Activated CD8-positive, alpha-beta T cell treated with anti-CD3 and anti-CD28 coated beads for 36 hours (primary cell): ENCODE results near the gene LPCAT3. TPM values are rescaled to one million over a fixed set of nuclear protein-coding genes. Genes with fewer than 3 reads are reported as not detected.

Experiments used
- ATAC-seq: fragments of 200-7000 bp; cut with Tn5 transposase; one replicate; pipeline ENCODE4 v1.10.0; 2021; ENCODE audit warnings: mild to moderate bottlenecking, moderate library complexity
- CTCF ChIA-PET: fragments of 350-600 bp; sonication (Branson Sonifier 250); formaldehyde crosslinking; loops from one replicate; lab custom pipeline; 2021; ENCODE audit warnings: antibody characterized with exemption; lab: Charles Lee
- POLR2A ChIA-PET: fragments of 350-600 bp; sonication (Branson Sonifier 250); formaldehyde crosslinking; loops from one replicate; lab custom pipeline; 2021; ENCODE audit warnings: antibody characterized with exemption; lab: Charles Lee
- DNase-seq: peaks from one replicate; pipeline ENCODE4 v3.0.0-alpha.2; 2020
- H3K27ac Mint-ChIP-seq: one replicate; pipeline ENCODE4 v1.8.0; 2021; ENCODE audit warnings: mild to moderate bottlenecking, mixed read lengths
- H3K27me3 Mint-ChIP-seq: one replicate; pipeline ENCODE4 v1.8.0; 2021; ENCODE audit warnings: mixed read lengths
- H3K36me3 Mint-ChIP-seq: one replicate; pipeline ENCODE4 v1.8.0; 2021; ENCODE audit warnings: low read depth, mixed read lengths
- H3K4me1 Mint-ChIP-seq: one replicate; pipeline ENCODE4 v1.8.0; 2021; ENCODE audit warnings: low read depth, mixed read lengths
- H3K4me3 Mint-ChIP-seq: one replicate; pipeline ENCODE4 v1.8.0; 2021; ENCODE audit warnings: mild to moderate bottlenecking, moderate library complexity, mixed read lengths
- H3K9me3 Mint-ChIP-seq: one replicate; pipeline ENCODE4 v1.8.0; 2021; ENCODE audit warnings: mixed read lengths
- intact Hi-C: fragments of 100-400 bp; cut with micrococcal nuclease; formaldehyde crosslinking; loops from one replicate; pipeline ENCODE4 v1.10.0; 2022
- total RNA-seq, 2 experiments: library from RNA; stranded (reverse); gene quantifications; one replicate each; pipeline ENCODE4 v1.2.3, GENCODE V29; 2021
- TF ChIP-seq, protein P1 (sequence below): fragments of 200-600 bp; IDR thresholded peaks from one replicate; pipeline ENCODE4 v1.8.0; 2022; ENCODE audit warnings: antibody characterized with exemption, mild to moderate bottlenecking

The LPCAT3 gene
- total RNA-seq, 2 experiments from 2014 or later: 17.3 to 18.1 TPM

DNA sequence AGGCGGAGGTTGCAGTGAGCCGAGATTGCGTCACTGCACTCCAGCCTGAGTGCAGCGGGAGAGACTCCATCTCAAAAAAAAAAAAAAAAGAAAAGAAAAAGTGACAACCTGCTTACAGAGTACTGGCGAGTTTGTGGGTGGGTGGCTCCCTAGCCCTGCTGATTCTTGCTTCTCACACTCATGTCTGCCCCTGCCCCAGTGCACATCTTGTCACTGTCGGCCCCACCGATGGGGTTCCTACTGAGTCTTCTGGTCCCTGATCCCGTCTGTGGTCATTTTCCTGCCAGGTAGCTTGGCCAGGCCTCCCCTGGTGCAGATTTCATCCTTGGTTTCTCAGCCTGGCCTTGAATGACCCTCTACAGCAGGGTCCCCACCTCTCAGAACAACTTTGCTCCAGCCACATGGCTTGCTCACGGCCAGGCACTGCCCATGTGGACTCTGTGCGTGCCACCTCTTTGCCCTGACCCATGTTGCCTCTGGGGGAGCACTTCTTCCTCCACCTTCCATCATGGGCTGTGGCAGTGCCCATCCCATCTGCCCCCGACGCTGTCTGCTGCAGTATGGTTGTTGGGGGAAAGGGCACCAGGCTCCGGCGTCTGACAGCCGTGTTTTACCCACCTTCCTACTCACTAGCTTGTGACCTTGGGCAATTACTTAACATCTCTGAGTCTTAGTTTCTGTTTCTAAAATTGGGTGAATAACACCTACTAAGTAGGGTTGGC is 69.2 kb downstream of the LPCAT3 start:
- TF ChIP-seq, protein P1, sequence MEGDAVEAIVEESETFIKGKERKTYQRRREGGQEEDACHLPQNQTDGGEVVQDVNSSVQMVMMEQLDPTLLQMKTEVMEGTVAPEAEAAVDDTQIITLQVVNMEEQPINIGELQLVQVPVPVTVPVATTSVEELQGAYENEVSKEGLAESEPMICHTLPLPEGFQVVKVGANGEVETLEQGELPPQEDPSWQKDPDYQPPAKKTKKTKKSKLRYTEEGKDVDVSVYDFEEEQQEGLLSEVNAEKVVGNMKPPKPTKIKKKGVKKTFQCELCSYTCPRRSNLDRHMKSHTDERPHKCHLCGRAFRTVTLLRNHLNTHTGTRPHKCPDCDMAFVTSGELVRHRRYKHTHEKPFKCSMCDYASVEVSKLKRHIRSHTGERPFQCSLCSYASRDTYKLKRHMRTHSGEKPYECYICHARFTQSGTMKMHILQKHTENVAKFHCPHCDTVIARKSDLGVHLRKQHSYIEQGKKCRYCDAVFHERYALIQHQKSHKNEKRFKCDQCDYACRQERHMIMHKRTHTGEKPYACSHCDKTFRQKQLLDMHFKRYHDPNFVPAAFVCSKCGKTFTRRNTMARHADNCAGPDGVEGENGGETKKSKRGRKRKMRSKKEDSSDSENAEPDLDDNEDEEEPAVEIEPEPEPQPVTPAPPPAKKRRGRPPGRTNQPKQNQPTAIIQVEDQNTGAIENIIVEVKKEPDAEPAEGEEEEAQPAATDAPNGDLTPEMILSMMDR: peak; percentile 2
- Mint-ChIP-seq H3K27ac (peak overlapping the region; percentile 93), H3K27me3 (no peaks in the 10 kb centered on the region), H3K4me1 (peaks cover 50% of the 10 kb centered on the region), H3K36me3 (peaks cover 51% of the 10 kb centered on the region), H3K9me3 (no peaks in the 10 kb centered on the region), H3K4me3 (peak overlapping the region; percentile 70)
- peak; percentile 61 for DNase-seq
- ChIA-PET POLR2A (interaction anchor here (0.8 to 36.0 kb wide), 4 partner anchors 6 to 29 kb away, joined by 3 to 1266 read pairs (median 654); partner anchors contain the start of genes ATN1, C12orf57, EMG1 and PHB2), CTCF (interaction anchor here (1.3 to 22.8 kb wide), 7 partner anchors 11 to 159 kb away, joined by 3 to 460 read pairs (median 8); partner anchors contain the start of gene SPSB2)
- ATAC-seq: no peak
- intact Hi-C loops: loop anchor here (10.0 kb wide), 1 partner anchor 156 kb away; the partner anchor contains the start of gene C1RL

DNA sequence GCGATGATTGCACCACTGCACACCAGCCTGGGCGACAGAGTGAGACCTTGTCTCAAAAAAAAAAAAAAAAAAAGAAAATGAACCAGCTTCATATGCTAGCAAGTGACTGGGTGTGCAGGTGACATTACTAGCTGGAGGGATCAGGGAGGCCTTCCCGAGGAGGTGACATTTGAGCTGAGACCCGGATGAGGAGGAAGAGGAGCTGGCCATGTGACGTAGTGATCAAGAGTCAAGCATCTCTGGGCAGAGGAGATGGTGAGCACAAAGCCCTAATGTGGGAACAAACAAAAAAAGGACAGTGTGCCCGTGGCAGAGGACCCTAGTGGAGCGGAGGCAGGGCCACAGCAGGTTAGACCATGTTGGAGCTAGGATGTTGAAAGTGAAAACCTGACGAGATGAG is 70.7 kb downstream of the LPCAT3 start:
- peaks cover 59% of the 10 kb centered on the region for H3K4me1 Mint-ChIP-seq
- DNase-seq: no peak

DNA sequence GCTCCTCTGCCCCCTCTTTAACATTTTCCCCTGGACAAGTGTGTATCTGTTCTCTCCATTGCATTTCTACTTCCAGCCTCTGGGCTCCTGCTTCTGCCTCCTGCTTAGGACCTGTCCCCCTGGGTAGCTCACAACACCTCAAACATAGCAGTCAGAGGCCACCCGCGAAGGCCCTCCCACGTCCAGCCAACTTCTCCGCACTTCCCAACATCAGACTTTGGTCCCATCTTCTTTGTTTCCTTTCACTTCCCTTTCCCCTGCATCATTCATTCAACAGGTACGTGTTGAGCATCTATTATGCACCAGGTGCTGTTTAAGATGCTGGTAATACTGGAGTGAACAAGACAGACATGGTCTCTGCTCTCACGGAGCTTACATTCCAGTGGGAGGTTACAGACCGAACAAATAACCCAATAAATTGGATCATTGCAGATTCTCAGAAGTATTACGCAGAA is 71.3 kb downstream of the LPCAT3 start:
- intact Hi-C loops: loop anchor here (10.0 kb wide), 1 partner anchor 158 kb away; the partner anchor contains the start of gene C1RL
- Mint-ChIP-seq H3K9me3 (no peaks in the 10 kb centered on the region), H3K4me3 (peak overlapping the region; percentile 85), H3K36me3 (peaks cover 33% of the 10 kb centered on the region), H3K4me1 (peaks cover 64% of the 10 kb centered on the region), H3K27ac (peak overlapping the region; percentile 93), H3K27me3 (no peaks in the 10 kb centered on the region)
- ATAC-seq (no peak), DNase-seq (no peak)
- TF ChIP-seq, protein P1: no peak
- POLR2A ChIA-PET: interaction anchor here (0.6 to 36.0 kb wide), 10 partner anchors 8 to 242 kb away, joined by 3 to 1266 read pairs (median 6); partner anchors contain the start of genes ATN1, C12orf57, EMG1 and LPCAT3
- CTCF ChIA-PET: interaction anchor here (0.7 to 22.8 kb wide), 9 partner anchors 9 to 166 kb away, joined by 3 to 460 read pairs (median 10); partner anchors contain the start of genes C1RL and SPSB2

More for the DNA sequence above, 70.7 kb downstream of the LPCAT3 start:
- intact Hi-C loops: loop anchor here (10.0 kb wide), 1 partner anchor 157 kb away; the partner anchor contains the start of gene C1RL
- Mint-ChIP-seq H3K9me3 (no peaks in the 10 kb centered on the region), H3K27ac (peak overlapping the region; percentile 93), H3K4me3 (peak overlapping the region; percentile 85), H3K36me3 (peaks cover 40% of the 10 kb centered on the region), H3K27me3 (no peaks in the 10 kb centered on the region)
- CTCF ChIA-PET: interaction anchor here (0.7 to 22.8 kb wide), 9 partner anchors 10 to 165 kb away, joined by 3 to 460 read pairs (median 10); partner anchors contain the start of genes C1RL and SPSB2
- TF ChIP-seq, protein P1: no peak
- no peak for ATAC-seq
- POLR2A ChIA-PET: interaction anchor here (0.6 to 36.0 kb wide), 7 partner anchors 7 to 241 kb away, joined by 3 to 1266 read pairs (median 43); partner anchors contain the start of genes ATN1, C12orf57, EMG1 and LPCAT3

DNA sequence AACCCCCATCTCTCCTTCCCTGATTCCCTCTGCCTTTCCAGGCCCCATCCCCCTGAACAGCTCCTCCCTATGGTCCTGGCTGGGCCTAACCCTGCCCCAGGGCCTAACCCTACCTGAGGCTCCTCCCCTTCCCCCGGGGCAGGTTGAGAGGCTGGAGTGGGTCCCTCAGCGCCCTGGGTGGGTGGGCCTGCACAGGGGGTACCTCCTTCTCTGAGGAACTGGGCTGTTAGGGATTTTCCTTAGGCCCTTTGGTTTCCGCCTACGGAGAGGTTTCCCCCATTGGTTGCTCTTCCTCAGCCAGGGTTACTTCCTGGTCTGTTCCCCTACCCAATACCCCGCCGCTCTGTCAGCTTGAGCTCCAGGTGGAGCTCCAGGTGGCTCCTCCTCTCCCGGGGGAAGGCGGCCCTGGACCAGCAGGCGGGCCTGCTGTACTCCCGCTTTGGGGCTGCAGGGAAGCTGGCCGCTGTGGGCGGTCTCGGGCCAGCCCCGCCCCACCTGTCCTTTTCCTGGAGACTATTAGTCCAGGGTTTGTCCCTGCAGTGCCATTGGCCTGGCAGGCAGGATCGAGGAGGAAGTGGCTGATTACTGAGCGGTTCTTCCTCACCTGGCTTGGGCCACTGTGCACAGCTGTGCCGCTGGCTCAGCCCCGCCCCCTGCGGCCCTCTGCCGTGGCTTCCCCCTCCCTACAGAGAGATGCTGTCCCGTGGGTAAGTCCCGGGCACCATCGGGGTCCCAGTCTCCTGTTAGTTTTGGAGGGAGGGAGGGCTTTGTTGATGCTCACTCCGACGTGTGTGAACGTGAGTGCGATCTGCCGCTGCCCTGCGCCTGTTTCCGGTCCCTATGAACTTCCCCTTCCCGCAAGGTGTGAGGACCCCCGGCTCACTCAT is 72.0 kb downstream of the LPCAT3 start:
- intact Hi-C loops: loop anchor here (10.0 kb wide), 1 partner anchor 159 kb away; the partner anchor contains the start of gene C1RL
- peak overlapping the region; percentile 93 for H3K27ac Mint-ChIP-seq
- ATAC-seq (peak; percentile 10), DNase-seq (peak; percentile 75)
- no peaks in the 10 kb centered on the region for H3K9me3 Mint-ChIP-seq
- TF ChIP-seq, protein P1: no peak
- H3K4me1 Mint-ChIP-seq: peaks cover 64% of the 10 kb centered on the region
- H3K4me3 Mint-ChIP-seq: peak overlapping the region; percentile 85
- POLR2A ChIA-PET: interaction anchor here (0.6 to 36.0 kb wide), 12 partner anchors 7 to 243 kb away, joined by 3 to 1266 read pairs (median 14); partner anchors contain the start of genes ATN1, C12orf57, C1RL and CDCA3
- CTCF ChIA-PET: interaction anchor here (0.9 to 22.8 kb wide), 10 partner anchors 8 to 166 kb away, joined by 3 to 460 read pairs (median 16); partner anchors contain the start of genes C1RL and SPSB2
- H3K36me3 Mint-ChIP-seq: peaks cover 29% of the 10 kb centered on the region
- H3K27me3 Mint-ChIP-seq: no peaks in the 10 kb centered on the region
